ENCODE measurements around the gene RFPL3.

GRCh38 chr22:32331918-32332725, 25.5 kb upstream of the RFPL3 start:
- no peak for TF ChIP-seq CTCF (IDR thresholded peaks at IDR 0.05)
- TF ChIP-seq EZH2 (IDR thresholded peaks at IDR 0.05; ENCODE audit: borderline replicate concordance, insufficient read depth, low read depth, low read length, poor library complexity, severe bottlenecking), result no peak
